NCI-H2107 treated with DMSO at 0.1 percent for 48 hours (cell line): ENCODE results near the gene SIRPB2.

Experiments
- DNase-seq: peaks from one replicate; lab custom pipeline; 2025; ENCODE audit not compliant: unreplicated experiment; lab: John Stamatoyannopoulos, UW

SIRPB2 gene

GRCh38 chr20:1472556-1473245, 18.5 kb downstream of the SIRPB2 start:
- DNase-seq: no peak

GRCh38 chr20:1471242-1471641, 20.0 kb downstream of the SIRPB2 start:
- no peak for DNase-seq

- DNase-seq: peak; percentile 69
These were observed 21.2 kb downstream of the SIRPB2 start for GRCh38 chr20:1469925-1470571.

GRCh38 chr20:1469306-1469905, 21.8 kb downstream of the SIRPB2 start:
- no peak for DNase-seq

GRCh38 chr20:1468117-1468624, 23.0 kb downstream of the SIRPB2 start:
- DNase-seq: no peak

- DNase-seq: no peak
These were observed 23.7 kb downstream of the SIRPB2 start for GRCh38 chr20:1467355-1468116.

GRCh38 chr20:1467082-1467354, 24.2 kb downstream of the SIRPB2 start:
- no peak for DNase-seq

- DNase-seq: peak; percentile 20
These were observed 24.8 kb downstream of the SIRPB2 start, which contains the start of gene NSFL1C for GRCh38 chr20:1466211-1467081. Gene NSFL1C, minus strand, starts transcription at chr20:1466849. Its CDS starts 25 bp downstream, at chr20:1466824.

GRCh38 chr20:1465470-1466210, 25.6 kb downstream of the SIRPB2 start:
- no peak for DNase-seq

GRCh38 chr20:1463971-1464570, 27.1 kb downstream of the SIRPB2 start:
- DNase-seq: no peak

- no peak for DNase-seq
These were observed 28.4 kb downstream of the SIRPB2 start for GRCh38 chr20:1462834-1463233.

- no peak for DNase-seq
These were observed 29.2 kb downstream of the SIRPB2 start for GRCh38 chr20:1462001-1462400.

- DNase-seq: no peak
These were observed 30.9 kb downstream of the SIRPB2 start for GRCh38 chr20:1460275-1460674.

- no peak for DNase-seq
These were observed 33.2 kb downstream of the SIRPB2 start for GRCh38 chr20:1457992-1458391.

- DNase-seq: no peak
These were observed 34.9 kb downstream of the SIRPB2 start for GRCh38 chr20:1456300-1456699.

- DNase-seq: no peak
These were observed 40.2 kb downstream of the SIRPB2 start for GRCh38 chr20:1450926-1451491.

- DNase-seq: no peak
These were observed 41.9 kb downstream of the SIRPB2 start for GRCh38 chr20:1449370-1449769.

- DNase-seq: no peak
These were observed 43.1 kb downstream of the SIRPB2 start for GRCh38 chr20:1448081-1448620.

GRCh38 chr20:1446536-1446935, 44.7 kb downstream of the SIRPB2 start:
- peak; percentile 23 for DNase-seq
